ENCODE data around the gene ZNF385D. TPM values are rescaled to one million over a fixed set of nuclear protein-coding genes. Genes with fewer than 3 reads are reported as not detected.

ZNF385D gene
- total RNA-seq, 1 donor from 2014 or later: under 0.01 TPM

- no peak for DNase-seq (ENCODE audit: low read depth)
Measured at GRCh38 chr3:21447476-21448151, 303.4 kb downstream of the ZNF385D start.

GRCh38 chr3:21446945-21447475, 304.0 kb downstream of the ZNF385D start:
- no peak for TF ChIP-seq CTCF (conservative IDR thresholded peaks at IDR 0.05; ENCODE audit: low read depth, low read length)
- no peak overlapping the region for H3K4me3 ChIP-seq (ENCODE audit: low read depth, low read length)
- DNase-seq (ENCODE audit: low read depth): no peak

More at GRCh38 chr3:21447476-21448151, 303.4 kb downstream of the ZNF385D start:
- TF ChIP-seq CTCF (conservative IDR thresholded peaks at IDR 0.05; ENCODE audit: low read depth, low read length): no peak
- H3K4me3 ChIP-seq (ENCODE audit: low read depth, low read length): no peak overlapping the region

GRCh38 chr3:21446027-21446426, 305.0 kb downstream of the ZNF385D start:
- no peak for DNase-seq (ENCODE audit: low read depth)
- H3K4me3 ChIP-seq (ENCODE audit: low read depth, low read length): no peak overlapping the region
- no peak for TF ChIP-seq CTCF (conservative IDR thresholded peaks at IDR 0.05; ENCODE audit: low read depth, low read length)

- no peak for DNase-seq (ENCODE audit: low read depth)
- no peak for TF ChIP-seq CTCF (conservative IDR thresholded peaks at IDR 0.05; ENCODE audit: low read depth, low read length)
- no peak overlapping the region for H3K4me3 ChIP-seq (ENCODE audit: low read depth, low read length)
Measured at GRCh38 chr3:21441821-21442220, 309.2 kb downstream of the ZNF385D start.

GRCh38 chr3:21436835-21437234, 314.2 kb downstream of the ZNF385D start:
- H3K4me3 ChIP-seq (ENCODE audit: low read depth, low read length): no peak overlapping the region
- no peak for TF ChIP-seq CTCF (conservative IDR thresholded peaks at IDR 0.05; ENCODE audit: low read depth, low read length)
- no peak for DNase-seq (ENCODE audit: low read depth)

- H3K4me3 ChIP-seq (ENCODE audit: low read depth, low read length): no peak overlapping the region
- peak; percentile 90 for DNase-seq (ENCODE audit: low read depth)
- TF ChIP-seq CTCF (conservative IDR thresholded peaks at IDR 0.05; ENCODE audit: low read depth, low read length): no peak
Measured at GRCh38 chr3:21435871-21436270, 315.1 kb downstream of the ZNF385D start.

- H3K4me3 ChIP-seq (ENCODE audit: low read depth, low read length): no peak overlapping the region
- no peak for DNase-seq (ENCODE audit: low read depth)
- no peak for TF ChIP-seq CTCF (conservative IDR thresholded peaks at IDR 0.05; ENCODE audit: low read depth, low read length)
Measured at GRCh38 chr3:21434310-21434709, 316.7 kb downstream of the ZNF385D start.
